ENCODE data around the gene TNFSF12.

The TNFSF12 gene

DNA sequence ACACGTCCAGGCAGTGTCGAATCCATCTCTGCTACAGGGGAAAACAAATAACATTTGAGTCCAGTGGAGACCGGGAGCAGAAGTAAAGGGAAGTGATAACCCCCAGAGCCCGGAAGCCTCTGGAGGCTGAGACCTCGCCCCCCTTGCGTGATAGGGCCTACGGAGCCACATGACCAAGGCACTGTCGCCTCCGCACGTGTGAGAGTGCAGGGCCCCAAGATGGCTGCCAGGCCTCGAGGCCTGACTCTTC is 23.4 kb downstream of the TNFSF12 start:
- DNase-seq, result no peak

DNA sequence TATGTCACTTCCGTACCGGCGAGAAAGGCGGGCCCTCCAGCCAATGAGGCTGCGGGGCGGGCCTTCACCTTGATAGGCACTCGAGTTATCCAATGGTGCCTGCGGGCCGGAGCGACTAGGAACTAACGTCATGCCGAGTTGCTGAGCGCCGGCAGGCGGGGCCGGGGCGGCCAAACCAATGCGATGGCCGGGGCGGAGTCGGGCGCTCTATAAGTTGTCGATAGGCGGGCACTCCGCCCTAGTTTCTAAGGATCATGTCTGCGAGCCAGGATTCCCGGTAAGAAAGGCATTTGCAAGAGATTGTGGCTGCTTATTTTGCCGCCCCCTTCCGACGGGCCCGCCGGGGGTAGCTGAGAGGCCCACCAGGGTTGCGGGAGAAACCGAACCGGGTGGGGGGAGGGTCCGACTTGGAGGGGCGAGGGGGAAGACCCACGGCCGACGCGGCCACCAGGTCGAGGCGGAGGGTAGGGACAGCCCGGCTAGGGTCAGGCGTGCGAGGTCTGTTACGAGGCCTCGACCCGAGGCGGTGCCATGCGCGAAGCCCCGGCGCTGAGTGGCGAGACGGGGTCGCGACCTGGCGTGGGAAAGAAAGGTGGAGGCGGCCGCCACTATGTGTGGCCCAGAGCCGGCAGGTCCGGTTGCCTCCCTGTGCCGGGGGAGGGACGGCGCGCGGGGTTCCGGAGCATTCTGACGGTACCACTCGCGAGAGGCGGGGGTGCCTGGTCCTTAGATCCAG is 23.9 kb downstream of the TNFSF12 start:
- peak; percentile 99 for DNase-seq

- no peak for DNase-seq
These were observed 24.6 kb downstream of the TNFSF12 start for GRCh38 chr17:7573324-7574080.

DNA sequence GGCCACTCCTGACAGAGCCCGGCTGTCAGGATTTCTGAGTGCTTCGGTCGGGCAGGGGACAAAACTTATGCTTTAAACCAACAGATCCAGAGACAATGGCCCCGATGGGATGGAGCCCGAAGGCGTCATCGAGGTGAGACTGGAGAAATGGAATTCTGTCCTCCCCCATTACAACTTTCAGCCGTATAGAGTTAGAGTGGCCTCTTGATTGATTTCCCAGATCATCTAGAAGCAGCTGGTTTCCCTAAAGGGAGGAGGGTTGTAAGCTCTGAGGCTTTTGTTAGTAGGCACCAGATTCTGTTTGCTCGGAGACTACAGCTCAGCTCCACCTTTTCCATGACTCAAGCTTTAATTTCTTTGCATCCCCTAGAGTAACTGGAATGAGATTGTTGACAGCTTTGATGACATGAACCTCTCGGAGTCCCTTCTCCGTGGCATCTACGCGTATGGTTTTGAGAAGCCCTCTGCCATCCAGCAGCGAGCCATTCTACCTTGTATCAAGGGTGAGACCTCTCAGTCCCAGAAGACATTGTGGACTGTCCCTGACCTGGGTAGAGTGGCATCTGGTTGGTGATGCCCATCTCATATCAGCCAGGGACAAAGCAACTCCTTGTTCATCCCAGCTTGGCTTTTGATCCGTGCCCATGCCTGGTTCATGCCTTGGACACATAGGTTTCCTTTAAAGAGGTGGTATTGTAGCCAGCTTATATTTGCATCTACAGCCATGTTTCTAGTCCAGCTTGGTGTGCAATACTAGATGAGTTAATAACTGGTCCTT is 25.5 kb downstream of the TNFSF12 start:
- no peak for DNase-seq

GRCh38 chr17:7575481-7575883 is 26.6 kb downstream of the TNFSF12 start:
- no peak for DNase-seq

DNA sequence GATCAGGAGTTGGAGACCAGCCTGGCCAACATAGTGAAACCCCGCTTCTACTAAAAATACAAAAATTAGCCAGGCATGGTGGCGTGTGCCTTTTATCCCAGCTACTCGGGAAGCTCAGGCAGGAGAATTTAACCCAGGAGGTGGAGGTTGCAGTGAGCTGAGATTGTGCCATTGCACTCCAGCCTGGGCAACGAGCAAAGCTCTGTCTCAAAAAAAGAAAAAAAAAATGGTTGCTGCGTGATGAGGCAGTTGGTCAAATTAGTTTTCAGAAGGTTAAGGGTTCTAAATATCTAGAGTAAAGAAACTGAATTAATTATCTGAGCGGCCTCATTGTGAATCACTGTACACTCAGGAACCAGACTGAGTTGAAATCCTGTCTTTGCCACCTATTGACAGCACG is 27.1 kb downstream of the TNFSF12 start:
- no peak for DNase-seq

GRCh38 chr17:7576432-7576937 is 27.6 kb downstream of the TNFSF12 start:
- no peak for DNase-seq

DNA sequence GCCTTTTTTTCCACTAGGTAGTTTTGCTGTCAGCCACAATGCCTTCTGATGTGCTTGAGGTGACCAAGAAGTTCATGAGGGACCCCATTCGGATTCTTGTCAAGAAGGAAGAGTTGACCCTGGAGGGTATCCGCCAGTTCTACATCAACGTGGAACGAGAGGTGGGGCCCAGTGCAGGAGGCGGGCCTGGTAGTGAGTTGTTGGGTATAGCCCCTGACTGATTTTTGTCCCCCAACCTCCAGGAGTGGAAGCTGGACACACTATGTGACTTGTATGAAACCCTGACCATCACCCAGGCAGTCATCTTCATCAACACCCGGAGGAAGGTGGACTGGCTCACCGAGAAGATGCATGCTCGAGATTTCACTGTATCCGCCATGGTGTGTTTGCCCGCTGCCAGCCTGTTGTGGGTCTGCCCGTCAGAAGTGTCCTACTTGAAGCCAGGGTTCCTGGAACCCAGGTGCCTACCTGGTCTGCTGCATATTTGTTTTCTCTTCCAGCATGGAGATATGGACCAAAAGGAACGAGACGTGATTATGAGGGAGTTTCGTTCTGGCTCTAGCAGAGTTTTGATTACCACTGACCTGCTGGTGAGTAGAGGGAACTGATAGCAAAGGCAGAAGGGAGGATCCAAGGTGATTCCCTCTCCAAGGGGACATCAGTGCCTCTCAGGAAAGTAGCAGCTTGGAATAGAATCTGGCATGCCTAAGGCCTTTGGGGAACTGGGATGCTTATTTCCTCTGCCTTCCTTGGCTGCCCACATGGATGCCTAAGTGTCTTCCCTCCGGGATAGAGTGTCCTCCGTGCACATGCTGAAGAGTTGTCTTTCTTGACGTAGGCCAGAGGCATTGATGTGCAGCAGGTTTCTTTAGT is 28.7 kb downstream of the TNFSF12 start:
- DNase-seq, result no peak

- DNase-seq, result peak; percentile 80
These were observed 30.4 kb downstream of the TNFSF12 start, which contains the start of gene CD68 for GRCh38 chr17:7579001-7579833. Gene CD68 (plus strand): TSS chr17:7579638. CDS start chr17:7579678, 40 bp downstream.

DNA sequence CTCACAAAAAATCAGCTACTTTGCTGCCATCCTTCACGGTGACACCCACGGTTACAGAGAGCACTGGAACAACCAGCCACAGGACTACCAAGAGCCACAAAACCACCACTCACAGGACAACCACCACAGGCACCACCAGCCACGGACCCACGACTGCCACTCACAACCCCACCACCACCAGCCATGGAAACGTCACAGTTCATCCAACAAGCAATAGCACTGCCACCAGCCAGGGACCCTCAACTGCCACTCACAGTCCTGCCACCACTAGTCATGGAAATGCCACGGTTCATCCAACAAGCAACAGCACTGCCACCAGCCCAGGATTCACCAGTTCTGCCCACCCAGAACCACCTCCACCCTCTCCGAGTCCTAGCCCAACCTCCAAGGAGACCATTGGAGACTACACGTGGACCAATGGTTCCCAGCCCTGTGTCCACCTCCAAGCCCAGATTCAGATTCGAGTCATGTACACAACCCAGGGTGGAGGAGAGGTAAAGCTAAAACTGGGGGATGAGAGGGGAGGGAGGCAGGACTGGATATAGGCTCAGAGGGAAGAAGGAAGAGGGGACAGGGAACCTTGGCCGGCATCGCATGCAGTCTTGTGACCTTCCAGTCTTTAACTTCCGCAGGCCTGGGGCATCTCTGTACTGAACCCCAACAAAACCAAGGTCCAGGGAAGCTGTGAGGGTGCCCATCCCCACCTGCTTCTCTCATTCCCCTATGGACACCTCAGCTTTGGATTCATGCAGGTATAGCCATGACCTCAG is 31.2 kb downstream of the TNFSF12 start:
- DNase-seq, result no peak

- DNase-seq, result no peak
These were observed 32.0 kb downstream of the TNFSF12 start for GRCh38 chr17:7580604-7581575.

GRCh38 chr17:7582396-7583252 is 33.8 kb downstream of the TNFSF12 start:
- DNase-seq, result no peak

DNA sequence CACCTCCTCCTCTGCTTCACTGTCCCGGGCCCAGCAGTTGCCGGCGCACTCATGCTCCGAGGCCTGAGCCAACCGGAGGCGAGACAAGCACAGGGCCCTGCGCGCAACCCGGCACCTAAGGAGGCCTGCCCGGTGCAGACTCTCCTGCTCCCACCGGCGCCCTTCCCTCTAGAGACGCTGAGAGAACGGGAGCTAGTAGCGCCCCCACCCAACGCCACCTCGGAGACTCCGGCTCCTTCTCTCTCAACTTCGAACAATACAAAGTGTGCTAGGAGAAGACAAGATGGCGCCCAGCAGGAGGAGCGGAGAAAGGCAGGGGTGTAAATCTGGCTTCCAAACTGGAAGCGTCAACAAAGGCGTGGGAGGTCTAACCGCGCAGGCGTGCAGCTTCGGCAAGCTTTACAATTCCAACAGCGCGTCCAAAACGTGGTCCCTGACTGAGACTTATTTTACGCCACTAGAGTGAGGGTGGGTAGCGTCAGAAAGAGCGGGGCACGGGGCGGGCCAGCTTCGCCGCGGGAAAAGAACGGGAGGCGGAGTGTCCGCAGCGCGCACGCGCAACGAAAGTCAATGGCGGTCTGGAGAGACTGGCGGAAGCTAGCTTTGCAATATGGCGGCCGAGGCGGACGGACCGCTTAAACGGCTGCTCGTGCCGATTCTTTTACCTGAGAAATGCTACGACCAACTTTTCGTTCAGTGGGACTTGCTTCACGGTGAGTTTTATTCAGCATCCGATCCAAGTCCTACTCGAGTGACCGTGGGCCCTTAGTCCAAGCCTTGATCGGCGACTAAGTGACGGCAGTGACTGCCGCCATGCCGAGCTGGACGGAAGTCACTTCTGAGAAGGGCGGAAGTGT is 34.6 kb downstream of the TNFSF12 start, which contains the start of gene MPDU1:
Gene MPDU1 (plus strand): TSS at position 600 of the 857 bp plus-strand sequence. CDS start 11 bp downstream, at position 611.
- DNase-seq, result peak; percentile 93

GRCh38 chr17:7586673-7587419 is 38.0 kb downstream of the TNFSF12 start:
- DNase-seq, result no peak

- peak; percentile 92 for DNase-seq
These were observed 38.7 kb downstream of the TNFSF12 start for GRCh38 chr17:7587420-7588151.
